NCI-H187 treated with DMSO at 0.1 percent for 48 hours (cell line): ENCODE measurements around the gene CAPN11.
"Not testable (repeated sequence)": the region's sequence is repeated elsewhere in the genome, so short reads cannot be mapped to it uniquely, and the experiment has no call there.

ENCODE experiments used
- DNase-seq: peaks from one replicate; lab custom pipeline; 2025; lab: John Stamatoyannopoulos, UW

The CAPN11 gene

GRCh38 chr6:44131892-44132291 is 26.7 kb upstream of the CAPN11 start:
- DNase-seq, result no peak

- no peak for DNase-seq
These were observed 26.1 kb upstream of the CAPN11 start for GRCh38 chr6:44132476-44132875.

GRCh38 chr6:44133003-44133931 is 25.4 kb upstream of the CAPN11 start:
- peak; percentile 32 for DNase-seq

- DNase-seq, result no peak
These were observed 24.5 kb upstream of the CAPN11 start for GRCh38 chr6:44133981-44134711.

- no peak for DNase-seq
These were observed 23.4 kb upstream of the CAPN11 start for GRCh38 chr6:44135173-44135758.

GRCh38 chr6:44135875-44136274 is 22.7 kb upstream of the CAPN11 start:
- DNase-seq, result no peak

GRCh38 chr6:44138717-44139350 is 19.8 kb upstream of the CAPN11 start:
- DNase-seq, result no peak

GRCh38 chr6:44139351-44139743 is 19.3 kb upstream of the CAPN11 start:
- no peak for DNase-seq

- DNase-seq, result no peak
These were observed 15.8 kb upstream of the CAPN11 start for GRCh38 chr6:44142835-44143234.

- no peak for DNase-seq
These were observed 14.9 kb upstream of the CAPN11 start for GRCh38 chr6:44143731-44144130.

- not testable (repeated sequence) for DNase-seq
These were observed 14.1 kb upstream of the CAPN11 start for GRCh38 chr6:44144536-44144935.

- no peak for DNase-seq
These were observed 12.8 kb upstream of the CAPN11 start for GRCh38 chr6:44145839-44146238.

GRCh38 chr6:44146685-44147084 is 11.9 kb upstream of the CAPN11 start:
- DNase-seq, result no peak

- no peak for DNase-seq
These were observed 11.4 kb upstream of the CAPN11 start for GRCh38 chr6:44147256-44147655.

GRCh38 chr6:44148306-44148705 is 10.3 kb upstream of the CAPN11 start:
- DNase-seq, result no peak

- no peak for DNase-seq
These were observed 9.1 kb upstream of the CAPN11 start for GRCh38 chr6:44149369-44150012.

GRCh38 chr6:44150317-44150917 is 8.2 kb upstream of the CAPN11 start:
- no peak for DNase-seq

- DNase-seq, result no peak
These were observed 7.1 kb upstream of the CAPN11 start for GRCh38 chr6:44151348-44152108.

- no peak for DNase-seq
These were observed 6.5 kb upstream of the CAPN11 start for GRCh38 chr6:44152109-44152461.

GRCh38 chr6:44152533-44152932 is 6.1 kb upstream of the CAPN11 start:
- no peak for DNase-seq

- no peak for DNase-seq
These were observed 4.6 kb upstream of the CAPN11 start for GRCh38 chr6:44154067-44154466.
